Measurements from ENCODE around the gene TRIO. TPM values are rescaled to one million over a fixed set of nuclear protein-coding genes. Genes with fewer than 3 reads are reported as not detected.

Gene TRIO
- total RNA-seq, 4 donors from 2014 or later = 67.4 to 103 (median 94.7) TPM

- intact Hi-C loops (cut with DNase I) = no loop called here
- no peak for DNase-seq
- peak overlapping the region in 2 of 3 donors; percentile 95 to 98 for H3K27ac ChIP-seq
- H3K9me3 ChIP-seq = no peaks in the 10 kb centered on the region
- TF ChIP-seq POLR2A (IDR thresholded peaks at IDR 0.05) (no peak), CTCF (IDR thresholded peaks at IDR 0.05) (no peak)
- H3K27me3 ChIP-seq = no peaks in the 10 kb centered on the region
- WGBS, 2 donors = 65 to 69% methylated on average over 8 of the region's 8 CpGs
- no peak overlapping the region for H3K4me3 ChIP-seq (replicated peaks in 1 of 3)
- H3K4me1 ChIP-seq = peaks cover 32 to 60% of the 10 kb centered on the region in 2 donors
- H3K36me3 ChIP-seq = no peaks in the 10 kb centered on the region
Measured at GRCh38 chr5:14183187-14183939, 40.2 kb downstream of the TRIO start.

- Histone ChIP-seq H3K27me3 (no peaks in the 10 kb centered on the region), H3K9me3 (no peaks in the 10 kb centered on the region), H3K4me1 (peaks cover 32 to 54% of the 10 kb centered on the region in 2 donors), H3K4me3 (replicated peaks in 1 of 3) (no peak overlapping the region), H3K36me3 (no peaks in the 10 kb centered on the region), H3K27ac (peak overlapping the region in 2 of 3 donors; percentile 95 to 98)
- WGBS, 2 donors = 68 to 72% methylated on average over 7 of the region's 7 CpGs
- no peak for DNase-seq
- intact Hi-C loops (cut with DNase I) = no loop called here
- TF ChIP-seq CTCF (IDR thresholded peaks at IDR 0.05) (no peak), POLR2A (IDR thresholded peaks at IDR 0.05) (no peak)
Measured at GRCh38 chr5:14184082-14184481, 40.9 kb downstream of the TRIO start.

GRCh38 chr5:14184725-14185124 lies 41.6 kb downstream of the TRIO start:
- Histone ChIP-seq H3K4me3 (replicated peaks in 1 of 3) (no peak overlapping the region), H3K27me3 (no peaks in the 10 kb centered on the region), H3K9me3 (no peaks in the 10 kb centered on the region), H3K27ac (peak overlapping the region; percentile 92 to 98 (median 95)), H3K4me1 (peaks cover 32 to 49% of the 10 kb centered on the region in 2 donors), H3K36me3 (no peaks in the 10 kb centered on the region)
- DNase-seq = no peak
- no peak for TF ChIP-seq POLR2A (IDR thresholded peaks at IDR 0.05)
- TF ChIP-seq CTCF (IDR thresholded peaks at IDR 0.05) = no peak
- intact Hi-C loops (cut with DNase I) = no loop called here
- WGBS, 2 donors = 91 to 95% methylated on average over 11 of the region's 11 CpGs

DNA sequence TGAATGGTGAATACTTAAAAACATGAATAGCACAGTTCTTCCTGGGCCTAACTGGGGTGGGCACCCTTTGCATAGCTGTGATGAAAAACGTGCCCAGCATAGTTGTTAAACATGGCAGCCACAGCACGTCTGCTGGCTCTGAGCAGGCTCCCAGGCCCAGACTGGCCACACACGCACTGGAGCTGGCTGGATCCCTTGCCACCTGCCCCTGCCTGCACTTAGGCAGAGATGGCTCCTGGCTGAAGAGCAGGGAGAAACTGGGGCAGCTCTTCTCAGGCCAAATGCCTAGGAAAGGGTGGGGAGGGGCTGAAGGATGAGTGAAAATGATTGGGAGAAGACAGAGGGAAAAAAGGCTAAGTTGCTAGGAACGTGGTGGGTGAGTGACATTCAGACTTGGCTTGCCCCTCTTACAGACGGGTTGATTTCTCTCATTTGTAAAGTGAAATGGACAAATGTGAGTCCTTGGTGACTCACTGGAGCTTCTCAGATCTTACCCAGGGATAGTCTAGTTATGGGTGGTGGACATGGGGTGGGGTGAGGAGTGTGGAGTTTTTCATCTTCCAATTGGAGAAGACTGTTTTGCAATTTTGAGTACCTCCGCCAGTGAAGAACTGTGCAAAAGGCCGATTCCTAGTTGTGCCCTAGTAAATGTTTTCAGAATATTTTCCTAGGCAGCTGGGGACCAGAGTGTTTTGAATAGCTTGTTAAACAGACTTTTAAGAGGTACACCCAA lies 42.4 kb downstream of the TRIO start:
- 59 to 64% methylated on average over 7 of the region's 7 CpGs for WGBS, 2 donors
- peaks cover 32 to 53% of the 10 kb centered on the region in 2 donors for H3K4me1 ChIP-seq
- H3K27me3 ChIP-seq = no peaks in the 10 kb centered on the region
- no peaks in the 10 kb centered on the region for H3K9me3 ChIP-seq
- H3K4me3 ChIP-seq (replicated peaks in 1 of 3) = no peak overlapping the region
- TF ChIP-seq CTCF (IDR thresholded peaks at IDR 0.05) (no peak), POLR2A (IDR thresholded peaks at IDR 0.05) (peak in 1 of 2 donors; percentile 17)
- H3K27ac ChIP-seq = peak overlapping the region; percentile 92 to 98 (median 95)
- no peaks in the 10 kb centered on the region for H3K36me3 ChIP-seq
- peak; percentile 46 to 53 for DNase-seq
- intact Hi-C loops (cut with DNase I) = no loop called here
